GM12864 (cell line): ENCODE results near the gene PAM.
A peak's percentile ranks its signal among the peaks of the same experiment; 100 is the strongest.

Experiments
- DNase-seq: peaks from one replicate; pipeline ENCODE4 v3.0.0-alpha.2; 2011; ENCODE audit warnings: low read depth
- H3K4me3 ChIP-seq: 2 replicates; pipeline ENCODE4 v1.5.1; 2011; ENCODE audit warnings: mild to moderate bottlenecking, low read depth, low read length, control low read depth
- CTCF ChIP-seq: IDR thresholded peaks from 2 replicates; pipeline ENCODE4 v1.5.1; 2011; ENCODE audit warnings: low read depth, mild to moderate bottlenecking, moderate library complexity, low read length, control low read depth, inconsistent platforms; ENCODE audit errors: missing control alignments

Gene PAM

GRCh38 chr5:102754767-102755431, at the start of gene PAM:
PAM (plus strand) TSS chr5:102755305; CDS start chr5:102866196, 110,891 bp downstream.
- no peak for DNase-seq
- no peak for TF ChIP-seq CTCF
- peak within 1 kb of the TSS; percentile 86 for H3K4me3 ChIP-seq

- DNase-seq: no peak
- no peak for TF ChIP-seq CTCF
- no peak overlapping the region for H3K4me3 ChIP-seq
These were observed 43.4 kb upstream of the PAM start for GRCh38 chr5:102711525-102712385.

- DNase-seq: no peak
- no peak for TF ChIP-seq CTCF
- H3K4me3 ChIP-seq: no peak overlapping the region
These were observed 41.8 kb upstream of the PAM start for GRCh38 chr5:102713278-102713677.

GRCh38 chr5:102713682-102714231, 41.3 kb upstream of the PAM start:
- peak; percentile 0 for DNase-seq
- no peak for TF ChIP-seq CTCF
- H3K4me3 ChIP-seq: no peak overlapping the region

GRCh38 chr5:102715082-102715807, 39.9 kb upstream of the PAM start:
- TF ChIP-seq CTCF: no peak
- no peak overlapping the region for H3K4me3 ChIP-seq
- no peak for DNase-seq

- TF ChIP-seq CTCF: no peak
- no peak overlapping the region for H3K4me3 ChIP-seq
- DNase-seq: no peak
These were observed 39.1 kb upstream of the PAM start for GRCh38 chr5:102716017-102716416.
